ENCODE results near the gene PHACTR1.

DNA sequence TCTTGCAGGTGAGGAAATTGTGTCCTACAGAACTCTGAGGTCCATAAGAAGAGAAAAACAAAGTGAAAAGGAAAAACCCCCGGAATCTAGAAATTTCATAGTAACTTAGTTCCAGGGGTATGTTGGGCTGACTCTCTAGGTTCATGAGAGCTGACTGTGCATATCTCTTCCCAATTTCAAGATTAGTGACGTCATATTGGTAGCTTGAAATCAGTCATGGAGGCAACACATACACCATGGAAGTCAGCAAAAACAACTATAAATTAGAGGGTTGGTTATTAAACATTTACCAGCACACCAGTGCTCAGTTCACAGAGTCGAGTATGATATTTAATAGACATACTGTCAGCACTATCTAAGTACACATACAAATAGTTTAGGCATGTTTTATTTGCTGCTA is 49.8 kb downstream of the PHACTR1 start:
- TF ChIP-seq POLR2A (IDR thresholded peaks at IDR 0.05; ENCODE audit: low read length) = no peak
- no peak for TF ChIP-seq GATA1 (IDR thresholded peaks at IDR 0.05; ENCODE audit: low read depth, low read length)
